Neuronal stem cell (in vitro differentiated cells): ENCODE results near the gene BLTP3B.

Source experiments
- DNase-seq: peaks from one replicate; pipeline ENCODE4 v3.0.0-alpha.2; 2013; ENCODE audit warnings: low spot score
- H2AFZ ChIP-seq: one replicate; pipeline ENCODE4 v1.6.1; 2013; ENCODE audit warnings: mild to moderate bottlenecking, low read length, inconsistent platforms
- H2AK5ac ChIP-seq: 2 replicates; pipeline ENCODE4 v1.6.1; 2013; ENCODE audit warnings: low read depth, mild to moderate bottlenecking, inconsistent platforms, low read length, moderate library complexity, mixed read lengths
- H2BK120ac ChIP-seq: 2 replicates; pipeline ENCODE4 v1.6.1; 2013; ENCODE audit warnings: low read depth, mild to moderate bottlenecking, inconsistent platforms, low read length, moderate library complexity, mixed read lengths
- H2BK12ac ChIP-seq: one replicate; pipeline ENCODE4 v1.6.1; 2013; ENCODE audit warnings: low read length, inconsistent platforms
- H2BK15ac ChIP-seq: 2 replicates; pipeline ENCODE4 v1.6.1; 2013; ENCODE audit warnings: mild to moderate bottlenecking, low read length, inconsistent platforms, mixed read lengths
- H2BK5ac ChIP-seq: one replicate; pipeline ENCODE4 v1.6.1; 2013; ENCODE audit warnings: inconsistent platforms, mild to moderate bottlenecking, low read length, moderate library complexity
- H3K14ac ChIP-seq: one replicate; pipeline ENCODE4 v1.6.1; 2013; ENCODE audit warnings: low read length, inconsistent platforms
- H3K18ac ChIP-seq: 2 replicates; pipeline ENCODE4 v1.6.1; 2013; ENCODE audit warnings: low read length, inconsistent platforms
- H3K23ac ChIP-seq: 2 replicates; pipeline ENCODE4 v1.6.1; 2013; ENCODE audit warnings: low read depth, mild to moderate bottlenecking, mixed read lengths, low read length, inconsistent platforms; ENCODE audit not compliant: poor library complexity
- H3K27ac ChIP-seq: replicated peaks from 3 replicates; pipeline ENCODE4 v1.5.1; 2013; ENCODE audit warnings: low read length, inconsistent platforms
- H3K27me3 ChIP-seq, 3 experiments: 2 replicates each; pipeline ENCODE4 v1.6.1; 2013; ENCODE audit warnings: low read length in 3 of 3, mild to moderate bottlenecking in 2 of 3, inconsistent platforms in 1 of 3, low read depth in 1 of 3, mixed read lengths in 1 of 3, moderate library complexity in 1 of 3; ENCODE audit not compliant: control insufficient read depth in 3 of 3, insufficient read depth in 3 of 3
- H3K36me3 ChIP-seq, 2 donors: replicated peaks in 1 of 2; 2 replicates each; pipeline ENCODE4 v1.6.1; 2013; ENCODE audit warnings: low read length in 2 of 2; ENCODE audit not compliant: control insufficient read depth in 2 of 2, insufficient read depth in 2 of 2
- H3K4ac ChIP-seq: 2 replicates; pipeline ENCODE4 v1.6.1; 2013; ENCODE audit warnings: inconsistent platforms, mild to moderate bottlenecking, low read length, moderate library complexity
- H3K4me1 ChIP-seq, 2 donors: 1 replicate in 1 of 2; 2 replicates in 1 of 2; pipeline ENCODE4 v1.6.1; 2013; ENCODE audit warnings: low read length in 2 of 2, low read depth in 1 of 2; ENCODE audit not compliant: control insufficient read depth in 2 of 2, insufficient read depth in 1 of 2
- H3K4me2 ChIP-seq: one replicate; pipeline ENCODE4 v1.6.1; 2013; ENCODE audit warnings: mild to moderate bottlenecking, low read length, inconsistent platforms; ENCODE audit not compliant: insufficient read depth, poor library complexity, severe bottlenecking
- H3K4me3 ChIP-seq, 2 donors: 2 replicates each; pipeline ENCODE4 v1.5.1; 2013; ENCODE audit warnings: low read length in 2 of 2, mild to moderate bottlenecking in 2 of 2, inconsistent platforms in 1 of 2, moderate library complexity in 1 of 2
- H3K79me1 ChIP-seq: one replicate; pipeline ENCODE4 v1.6.1; 2013; ENCODE audit warnings: low read depth, mild to moderate bottlenecking, inconsistent platforms, low read length, moderate library complexity
- H3K9ac ChIP-seq: one replicate; pipeline ENCODE4 v1.6.1; 2013; ENCODE audit warnings: mild to moderate bottlenecking, low read depth, low read length, inconsistent platforms; ENCODE audit not compliant: poor library complexity
- H3K9me3 ChIP-seq, 2 donors: replicated peaks in 1 of 2; 2 replicates each; pipeline versions ENCODE3 to v1.6.1; 2013; ENCODE audit warnings: low read length in 2 of 2, mild to moderate bottlenecking in 2 of 2, inconsistent platforms in 1 of 2, low read depth in 1 of 2, mixed read lengths in 1 of 2, moderate library complexity in 1 of 2; ENCODE audit not compliant: control insufficient read depth in 2 of 2, insufficient read depth in 1 of 2
- H4K8ac ChIP-seq: one replicate; pipeline ENCODE4 v1.6.1; 2013; ENCODE audit warnings: low read depth, mild to moderate bottlenecking, inconsistent platforms, low read length, moderate library complexity
- H4K91ac ChIP-seq: one replicate; pipeline ENCODE4 v1.6.1; 2013; ENCODE audit warnings: low read length, low read depth, mild to moderate bottlenecking, inconsistent platforms; ENCODE audit not compliant: poor library complexity
- WGBS, 2 donors: extraction: QIAGEN DNeasy Blood & Tissue Kit; methylation state at CpG; one replicate each; pipeline ENCODE4 v1.1.7; 2013; ENCODE audit warnings: missing lambda C conversion rate in 2 of 2, mixed read lengths in 1 of 2; ENCODE audit not compliant: insufficient read length in 2 of 2, insufficient replicate concordance in 1 of 2; ENCODE audit errors: extremely low coverage in 2 of 2; 5-methylcytosine and 5-hydroxymethylcytosine counted together

The BLTP3B gene

GRCh38 chr12:100168562-100168961 is 25.9 kb upstream of the BLTP3B start:
- Histone ChIP-seq H3K9ac (no peak overlapping the region), H3K36me3 (peaks cover 0 to 1% of the 10 kb centered on the region in 2 donors), H2BK12ac (no peak overlapping the region), H3K9me3 (peaks cover 0 to 3% of the 10 kb centered on the region in 2 donors), H2BK120ac (no peak overlapping the region), H3K4me3 (no peak overlapping the region), H2AFZ (no peak overlapping the region), H3K4me2 (no peak overlapping the region), H3K14ac (no peak overlapping the region), H3K4me1 (peaks cover 5% of the 10 kb centered on the region in 2 donors), H2AK5ac (no peak overlapping the region), H3K4ac (no peak overlapping the region), H3K79me1 (no peaks in the 10 kb centered on the region), H2BK5ac (no peak overlapping the region), H4K91ac (no peak overlapping the region), H3K27ac (no peak overlapping the region), H3K27me3 (no peaks in the 10 kb centered on the region), H2BK15ac (no peak overlapping the region), H3K18ac (no peak overlapping the region), H4K8ac (no peak overlapping the region), H3K23ac (no peak overlapping the region)
- no CpG with 5 or more reads among the region's 4 CpGs for WGBS, 2 donors
- DNase-seq: no peak

GRCh38 chr12:100166232-100166631 is 23.6 kb upstream of the BLTP3B start:
- peaks cover 0 to 3% of the 10 kb centered on the region in 2 donors for H3K9me3 ChIP-seq
- no CpG with 5 or more reads among the region's 10 CpGs for WGBS, 2 donors
- H3K9ac ChIP-seq: no peak overlapping the region
- H4K8ac ChIP-seq: no peak overlapping the region
- no peaks in the 10 kb centered on the region for H3K79me1 ChIP-seq
- peaks cover 6 to 7% of the 10 kb centered on the region in 2 donors for H3K4me1 ChIP-seq
- no peak overlapping the region for H2AFZ ChIP-seq
- H2BK120ac ChIP-seq: no peak overlapping the region
- H3K27ac ChIP-seq: no peak overlapping the region
- no peak overlapping the region for H2BK15ac ChIP-seq
- H3K4me3 ChIP-seq: no peak overlapping the region
- no peak overlapping the region for H2AK5ac ChIP-seq
- H3K14ac ChIP-seq: no peak overlapping the region
- H2BK12ac ChIP-seq: no peak overlapping the region
- peak overlapping the region; percentile 16 for H2BK5ac ChIP-seq
- no peak overlapping the region for H4K91ac ChIP-seq
- H3K4me2 ChIP-seq: no peak overlapping the region
- H3K18ac ChIP-seq: peak overlapping the region; percentile 19
- H3K4ac ChIP-seq: no peak overlapping the region
- DNase-seq: no peak
- peak overlapping the region; percentile 18 for H3K23ac ChIP-seq
- no peaks in the 10 kb centered on the region for H3K36me3 ChIP-seq
- no peaks in the 10 kb centered on the region for H3K27me3 ChIP-seq

- no CpG with 5 or more reads among the region's 3 CpGs for WGBS, 2 donors
- Histone ChIP-seq H3K27me3 (no peaks in the 10 kb centered on the region), H3K14ac (no peak overlapping the region), H2AK5ac (no peak overlapping the region), H3K79me1 (no peaks in the 10 kb centered on the region), H2AFZ (no peak overlapping the region), H3K9ac (no peak overlapping the region), H3K36me3 (no peaks in the 10 kb centered on the region), H3K27ac (no peak overlapping the region), H3K4ac (no peak overlapping the region), H2BK120ac (no peak overlapping the region), H3K18ac (no peak overlapping the region), H2BK12ac (no peak overlapping the region), H3K9me3 (peaks cover 0 to 3% of the 10 kb centered on the region in 2 donors), H2BK5ac (no peak overlapping the region), H4K91ac (no peak overlapping the region), H3K4me2 (no peak overlapping the region), H3K23ac (no peak overlapping the region), H3K4me1 (peaks cover 6 to 7% of the 10 kb centered on the region in 2 donors), H4K8ac (no peak overlapping the region), H2BK15ac (no peak overlapping the region), H3K4me3 (no peak overlapping the region)
- DNase-seq: no peak
These were observed 22.7 kb upstream of the BLTP3B start for GRCh38 chr12:100165356-100165755.

DNA sequence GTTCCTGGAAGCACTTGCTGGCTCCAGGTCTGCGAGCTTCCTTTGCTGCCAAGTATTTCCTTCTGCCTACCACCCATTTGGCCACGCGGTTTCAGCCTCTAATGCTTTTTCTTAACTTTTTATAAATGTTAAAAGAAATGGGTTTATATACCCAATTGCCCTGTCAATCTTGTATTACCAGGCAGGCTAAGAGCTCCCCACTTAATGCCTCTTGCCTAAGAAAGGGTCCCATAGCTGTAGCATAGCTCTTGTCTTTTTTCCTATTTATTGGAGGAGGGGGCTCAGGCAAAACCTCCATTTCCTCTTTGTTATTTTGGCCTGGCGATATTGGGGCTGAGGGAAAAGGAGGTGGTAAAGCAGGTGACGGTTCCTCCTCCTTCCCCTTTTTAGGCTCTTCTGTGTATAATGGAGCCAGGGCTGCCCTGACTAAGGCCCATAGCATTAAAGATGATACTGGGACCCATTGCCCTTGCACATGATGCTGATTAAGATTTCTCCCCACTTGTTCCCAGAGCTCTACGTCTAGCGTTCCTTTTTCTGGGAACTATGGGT is 21.6 kb upstream of the BLTP3B start:
- WGBS, 2 donors: no CpG with 5 or more reads among the region's 7 CpGs
- no peak overlapping the region for H2BK5ac ChIP-seq
- H4K8ac ChIP-seq: no peak overlapping the region
- peaks cover 6 to 7% of the 10 kb centered on the region in 2 donors for H3K4me1 ChIP-seq
- no peak overlapping the region for H2AK5ac ChIP-seq
- H2BK120ac ChIP-seq: no peak overlapping the region
- peak overlapping the region; percentile 21 for H3K4me2 ChIP-seq
- peak overlapping the region; percentile 64 for H2AFZ ChIP-seq
- H3K27me3 ChIP-seq: no peaks in the 10 kb centered on the region
- no peak overlapping the region for H3K4ac ChIP-seq
- H2BK12ac ChIP-seq: no peak overlapping the region
- peak overlapping the region in 1 of 2 donors; percentile 22 for H3K4me3 ChIP-seq
- no peak overlapping the region for H3K18ac ChIP-seq
- no peaks in the 10 kb centered on the region for H3K36me3 ChIP-seq
- H2BK15ac ChIP-seq: no peak overlapping the region
- no peak overlapping the region for H3K27ac ChIP-seq
- H3K14ac ChIP-seq: no peak overlapping the region
- peaks cover 0 to 3% of the 10 kb centered on the region in 2 donors for H3K9me3 ChIP-seq
- H3K79me1 ChIP-seq: no peaks in the 10 kb centered on the region
- H4K91ac ChIP-seq: no peak overlapping the region
- no peak overlapping the region for H3K9ac ChIP-seq
- no peak for DNase-seq
- no peak overlapping the region for H3K23ac ChIP-seq
